ENCODE results near the gene MYO5B.
"Not testable (repeated sequence)": the region's sequence is repeated elsewhere in the genome, so short reads cannot be mapped to it uniquely, and the experiment has no call there.

The MYO5B gene

DNA sequence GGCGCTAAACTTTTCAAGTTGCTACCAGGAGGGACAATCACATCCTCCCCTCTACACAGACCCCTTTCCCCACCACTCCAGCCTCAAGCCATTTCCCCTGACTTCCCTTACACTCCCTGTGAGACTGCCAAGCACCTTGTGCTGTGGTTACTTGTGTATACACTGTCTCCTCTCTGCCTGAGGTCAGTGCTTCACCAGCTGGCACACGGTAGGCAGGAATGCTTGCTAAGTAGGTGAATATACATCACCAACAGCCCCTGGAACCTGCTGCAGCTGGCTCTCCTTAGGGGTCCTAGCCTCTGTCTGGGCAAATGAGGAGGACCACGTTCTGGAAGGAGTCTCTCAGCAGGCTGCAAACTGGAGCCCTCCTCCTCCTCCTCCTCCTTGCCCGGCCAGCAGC, 343.3 kb downstream of the MYO5B start:
- DNase-seq (ENCODE audit: low spot score) = no peak

DNA sequence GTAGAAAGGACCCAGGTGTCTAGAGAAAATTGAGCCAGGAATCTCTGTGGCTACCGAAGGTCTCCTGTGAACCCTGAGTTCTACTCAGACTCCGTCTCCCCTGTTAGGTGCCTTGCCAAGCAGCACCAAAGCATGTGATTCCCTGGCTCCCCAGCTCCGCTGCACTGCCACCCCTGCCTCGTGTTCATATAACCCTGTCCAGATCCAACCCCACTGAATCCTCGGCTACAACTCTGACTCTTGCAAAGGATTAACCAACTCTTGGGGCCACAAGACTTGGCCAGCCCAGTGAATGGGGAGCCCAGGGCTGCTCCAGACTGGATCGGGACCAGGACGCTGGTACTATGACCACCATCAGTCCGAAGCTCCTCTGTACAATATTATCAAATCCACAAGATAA, 344.3 kb downstream of the MYO5B start:
- no peak for DNase-seq (ENCODE audit: low spot score)

DNA sequence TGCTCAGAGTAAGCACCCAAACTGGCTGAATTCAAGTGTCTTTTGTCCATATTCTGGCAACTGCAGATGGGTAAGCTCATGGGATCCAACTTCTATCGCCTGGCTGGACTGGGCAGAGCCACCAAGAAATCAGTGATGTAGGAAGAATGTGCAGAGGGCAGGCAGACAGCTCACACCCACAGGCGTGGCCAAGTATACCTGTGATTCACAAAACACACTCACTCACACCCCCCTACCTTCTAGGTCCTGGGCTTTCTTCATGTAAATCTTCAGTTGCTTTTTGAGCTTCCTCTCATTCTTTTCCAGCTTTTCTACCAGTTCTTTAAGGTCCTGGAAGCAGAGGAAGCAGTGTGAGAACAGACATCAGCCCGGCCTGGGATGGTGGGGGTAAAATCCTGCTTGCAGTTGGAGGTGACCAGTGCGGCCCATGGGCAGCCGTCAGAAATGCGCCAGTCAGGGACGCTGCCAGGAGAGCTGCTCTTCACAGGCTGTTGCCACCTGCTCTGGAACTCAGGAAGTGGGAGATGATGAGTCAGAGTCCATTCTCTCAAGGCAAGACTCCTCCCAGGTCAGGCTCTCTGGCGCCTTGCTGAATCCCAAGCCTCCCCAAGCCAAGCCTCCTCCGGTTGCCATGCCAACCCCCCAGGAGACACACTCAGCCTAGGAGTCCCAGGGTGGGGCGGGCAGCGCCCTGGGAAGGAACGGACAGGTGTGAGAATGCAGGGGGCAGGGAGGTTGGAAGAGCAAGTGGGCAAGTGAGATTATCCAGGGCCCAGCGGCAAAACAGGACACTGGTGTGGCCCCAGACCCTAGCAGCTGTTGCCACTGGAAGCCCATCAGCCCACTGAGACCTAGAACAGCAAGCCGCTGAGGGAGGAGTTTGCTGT, 345.4 kb downstream of the MYO5B start:
- peak; percentile 73 for DNase-seq (ENCODE audit: low spot score)

DNA sequence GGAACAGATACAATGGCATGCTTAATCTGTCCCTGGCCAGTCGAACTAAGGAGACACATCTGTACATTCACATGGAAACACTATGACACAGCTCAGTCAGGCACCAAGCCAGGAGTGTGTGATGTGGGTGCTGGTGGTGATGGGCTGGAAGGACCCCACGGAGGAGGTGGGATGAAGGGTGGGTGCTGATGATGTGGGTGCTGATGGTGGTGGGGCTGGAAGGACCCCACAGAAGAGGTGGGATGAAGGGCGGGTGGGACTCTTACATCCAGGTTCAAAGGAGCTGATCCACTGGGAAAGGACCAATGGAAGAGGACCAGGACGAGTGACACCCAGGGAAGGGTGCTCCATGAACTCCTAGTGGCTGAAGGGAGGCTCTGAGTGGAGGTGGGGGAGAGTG, 346.8 kb downstream of the MYO5B start:
- DNase-seq (ENCODE audit: low spot score) = no peak

DNA sequence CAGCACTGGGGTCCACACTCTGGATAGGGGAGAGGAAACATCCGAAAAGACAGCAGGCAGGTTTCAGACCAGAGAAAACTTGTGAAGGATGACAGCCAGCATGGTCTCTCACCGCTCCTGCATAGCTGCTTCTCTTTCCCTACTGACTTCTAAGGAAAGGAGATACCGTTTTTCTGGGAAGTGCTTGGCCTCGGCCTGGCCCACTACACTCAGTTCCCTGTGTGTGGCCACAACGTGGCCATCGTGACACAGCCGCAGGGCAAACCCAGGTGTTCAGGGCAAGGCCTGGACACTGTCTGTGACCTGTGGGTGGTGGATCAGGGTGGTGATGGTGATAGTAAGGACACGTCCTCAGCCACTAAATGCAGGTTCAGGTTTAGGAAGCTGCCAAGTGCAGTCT, 347.4 kb downstream of the MYO5B start:
- no peak for DNase-seq (ENCODE audit: low spot score)

DNA sequence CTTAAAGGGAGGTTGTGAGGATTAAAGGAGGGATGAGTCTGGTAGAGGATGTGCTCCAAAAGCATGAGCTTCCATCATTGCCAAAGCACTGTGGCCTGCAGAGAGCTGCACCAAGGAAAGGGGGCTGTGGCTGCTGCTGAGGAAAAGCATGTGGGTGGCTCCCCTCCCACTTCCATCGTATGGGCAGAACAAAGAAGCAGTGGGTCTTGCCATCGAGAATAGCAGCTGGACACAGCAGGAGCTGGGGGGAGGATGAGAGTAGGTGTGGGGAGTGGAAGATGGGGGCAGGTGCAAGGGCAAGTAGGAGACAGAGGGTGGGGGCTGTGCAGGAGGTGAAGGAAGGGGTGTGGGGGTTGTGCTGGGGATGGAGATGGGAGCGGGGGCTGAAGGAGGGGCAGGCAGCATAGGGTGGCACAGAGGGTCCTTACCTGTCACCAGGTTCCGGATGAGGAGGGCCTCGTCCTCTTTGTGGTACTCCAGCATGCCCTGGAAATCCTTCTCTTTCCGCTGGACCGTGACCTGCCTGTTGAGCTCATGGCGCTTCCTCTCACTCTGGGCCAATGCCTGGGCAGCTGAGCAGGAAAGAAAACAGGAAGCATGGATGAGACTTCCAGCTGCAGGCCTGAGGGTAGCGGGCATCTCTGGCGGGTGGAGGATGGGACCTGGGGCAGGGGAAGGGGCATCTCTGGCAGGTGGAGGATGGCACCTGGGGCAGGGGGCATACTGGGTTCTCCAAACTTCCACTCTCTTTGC, 348.1 kb downstream of the MYO5B start:
- no peak for DNase-seq (ENCODE audit: low spot score)

DNA sequence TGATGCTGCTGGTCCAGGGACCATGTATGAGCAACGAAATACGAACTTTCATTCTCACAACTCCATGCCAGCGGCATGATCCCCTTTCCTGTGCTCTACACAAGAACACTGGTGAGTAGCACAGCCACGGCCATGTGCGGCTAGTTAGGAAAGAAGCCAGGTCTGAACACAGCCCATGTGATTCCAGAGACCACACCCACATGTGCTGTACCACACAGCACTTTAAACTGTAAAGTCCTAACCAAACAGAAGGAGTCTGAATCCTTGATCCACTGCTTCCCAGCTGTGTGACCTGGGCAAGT, 348.6 kb downstream of the MYO5B start:
- peak; percentile 78 for DNase-seq (ENCODE audit: low spot score)

DNA sequence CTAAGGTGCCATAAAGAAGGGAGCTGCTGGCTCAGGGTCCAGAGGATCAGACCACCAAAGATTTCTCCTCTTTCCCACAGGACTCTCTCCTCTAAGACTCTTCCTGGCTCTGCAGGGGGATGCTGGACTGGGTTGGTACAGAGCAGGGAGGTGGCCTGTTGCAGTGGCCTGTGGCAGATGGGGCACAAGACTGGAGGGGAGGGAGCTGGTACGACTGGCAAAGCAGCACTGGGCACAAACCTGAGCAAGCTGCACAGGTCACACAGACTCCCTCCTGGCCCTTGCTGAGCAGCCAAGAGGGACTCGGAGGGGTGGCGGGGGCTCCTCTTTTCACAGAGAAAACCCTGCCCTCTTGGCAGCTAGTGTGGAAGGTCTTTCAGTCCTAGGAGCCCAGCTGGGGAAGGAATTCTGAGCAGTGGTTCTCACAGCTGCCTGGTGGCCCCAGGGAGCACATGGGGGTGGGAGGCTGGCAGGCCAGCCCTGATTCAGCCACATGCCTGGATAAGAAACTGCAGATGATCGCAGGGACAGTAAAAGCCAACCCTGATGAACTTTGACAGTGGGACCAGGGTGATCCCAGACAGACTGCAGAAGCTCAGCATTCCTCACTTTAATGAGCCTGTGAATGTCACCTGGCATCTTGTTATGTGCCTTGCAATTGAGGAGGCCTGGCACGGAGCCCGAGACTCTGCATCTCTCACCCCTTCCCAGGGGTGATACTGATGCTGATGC, 349.2 kb downstream of the MYO5B start:
- no peak for DNase-seq (ENCODE audit: low spot score)

DNA sequence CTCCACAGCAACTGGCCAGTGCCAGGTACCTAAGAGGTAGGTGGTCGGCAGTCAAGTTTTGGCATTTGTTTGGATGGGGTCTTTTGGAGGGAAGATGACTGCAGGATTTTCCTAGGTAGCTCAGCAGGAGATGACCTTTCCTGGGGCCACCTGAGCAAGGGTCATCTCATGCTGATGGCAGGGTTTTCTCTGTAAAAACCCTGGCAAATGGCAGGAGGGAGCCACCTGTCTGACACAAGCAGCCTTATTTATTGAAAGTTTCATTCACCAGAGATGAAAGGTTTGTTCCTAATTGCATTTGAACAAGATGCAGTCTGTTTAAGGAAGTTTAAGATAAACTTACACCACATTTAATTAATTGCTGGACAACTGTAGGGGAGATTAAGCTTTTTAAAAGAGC, 350.0 kb downstream of the MYO5B start:
- DNase-seq (ENCODE audit: low spot score) = no peak

DNA sequence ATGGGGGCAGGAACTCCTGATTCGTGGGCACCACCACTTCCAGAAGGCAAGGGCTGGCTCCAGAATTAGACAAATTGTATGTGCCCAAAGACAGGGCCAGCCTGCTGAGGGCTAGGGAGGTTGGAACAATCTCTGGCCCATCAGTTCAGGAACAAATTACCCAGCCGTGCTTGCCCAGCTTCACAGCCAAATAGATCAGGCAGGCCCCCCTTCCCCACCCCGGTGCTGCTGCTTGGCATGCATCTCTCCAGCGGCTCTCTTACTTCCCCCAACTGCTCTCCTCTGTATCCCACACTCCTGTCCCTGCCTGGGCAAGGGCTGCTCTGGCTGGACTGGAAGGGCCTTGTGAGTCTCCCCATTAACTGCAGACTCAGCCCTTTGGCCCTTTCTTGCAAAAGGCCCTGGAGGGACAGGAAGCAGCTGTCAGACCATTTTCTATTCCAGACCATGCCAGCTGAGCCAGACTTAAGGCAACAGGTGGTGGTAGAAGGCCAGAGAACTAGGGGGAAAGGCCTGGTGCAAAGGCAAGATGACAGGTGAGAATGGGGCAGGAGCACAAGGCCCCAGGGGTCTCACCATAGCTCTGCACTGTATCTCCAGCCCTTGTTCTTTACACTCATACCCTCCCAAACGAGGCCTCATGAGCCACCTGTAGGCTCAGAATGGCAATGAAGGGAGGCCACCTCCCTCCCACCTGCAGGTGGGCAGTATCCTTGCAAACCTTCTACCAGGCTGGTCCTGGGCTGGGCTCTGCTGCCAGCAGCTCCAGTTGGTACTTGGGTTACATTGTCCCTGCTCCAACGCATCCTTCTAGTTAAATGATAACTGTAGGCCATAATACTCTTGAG, 350.9 kb downstream of the MYO5B start:
- no peak for DNase-seq (ENCODE audit: low spot score)

DNA sequence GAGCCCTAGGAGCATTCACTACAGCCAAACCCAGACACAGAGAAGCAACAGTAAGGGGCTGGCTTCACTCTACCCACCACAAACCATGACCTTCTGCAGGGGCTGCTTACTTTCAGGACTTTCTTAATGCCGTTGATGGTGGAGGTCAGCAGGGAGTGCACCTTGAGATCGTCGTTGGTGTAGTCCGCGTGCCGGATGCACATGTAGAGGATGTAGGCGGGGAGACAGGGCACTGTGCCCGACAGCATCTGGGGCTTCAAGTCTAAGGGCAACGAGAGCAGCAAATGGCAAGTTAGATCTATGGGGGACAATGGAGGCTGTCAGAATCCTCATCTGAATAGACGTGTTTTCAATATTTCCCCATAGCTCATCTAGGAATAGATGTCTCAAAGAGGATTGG, 351.8 kb downstream of the MYO5B start:
- DNase-seq (ENCODE audit: low spot score) = no peak

DNA sequence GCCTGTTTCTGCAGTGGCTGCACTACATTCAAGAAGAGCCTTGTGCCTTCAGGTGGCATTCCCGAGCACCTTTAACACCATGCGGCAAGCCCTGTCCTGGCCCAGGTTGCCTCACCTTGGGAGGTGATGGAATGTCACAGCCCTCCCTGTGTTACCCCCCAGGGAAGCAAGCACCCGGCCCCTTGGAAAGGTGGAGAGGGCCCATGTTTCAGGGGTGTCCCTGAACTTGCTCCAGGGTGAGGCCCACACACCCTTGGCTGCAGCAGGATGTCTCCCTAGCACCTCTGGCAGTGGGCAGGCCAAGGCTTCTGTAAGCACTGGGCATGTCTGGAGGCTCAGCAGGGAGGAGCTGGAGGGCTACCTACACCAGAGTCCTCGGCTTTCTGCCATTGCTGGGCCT, 352.3 kb downstream of the MYO5B start:
- no peak for DNase-seq (ENCODE audit: low spot score)

DNA sequence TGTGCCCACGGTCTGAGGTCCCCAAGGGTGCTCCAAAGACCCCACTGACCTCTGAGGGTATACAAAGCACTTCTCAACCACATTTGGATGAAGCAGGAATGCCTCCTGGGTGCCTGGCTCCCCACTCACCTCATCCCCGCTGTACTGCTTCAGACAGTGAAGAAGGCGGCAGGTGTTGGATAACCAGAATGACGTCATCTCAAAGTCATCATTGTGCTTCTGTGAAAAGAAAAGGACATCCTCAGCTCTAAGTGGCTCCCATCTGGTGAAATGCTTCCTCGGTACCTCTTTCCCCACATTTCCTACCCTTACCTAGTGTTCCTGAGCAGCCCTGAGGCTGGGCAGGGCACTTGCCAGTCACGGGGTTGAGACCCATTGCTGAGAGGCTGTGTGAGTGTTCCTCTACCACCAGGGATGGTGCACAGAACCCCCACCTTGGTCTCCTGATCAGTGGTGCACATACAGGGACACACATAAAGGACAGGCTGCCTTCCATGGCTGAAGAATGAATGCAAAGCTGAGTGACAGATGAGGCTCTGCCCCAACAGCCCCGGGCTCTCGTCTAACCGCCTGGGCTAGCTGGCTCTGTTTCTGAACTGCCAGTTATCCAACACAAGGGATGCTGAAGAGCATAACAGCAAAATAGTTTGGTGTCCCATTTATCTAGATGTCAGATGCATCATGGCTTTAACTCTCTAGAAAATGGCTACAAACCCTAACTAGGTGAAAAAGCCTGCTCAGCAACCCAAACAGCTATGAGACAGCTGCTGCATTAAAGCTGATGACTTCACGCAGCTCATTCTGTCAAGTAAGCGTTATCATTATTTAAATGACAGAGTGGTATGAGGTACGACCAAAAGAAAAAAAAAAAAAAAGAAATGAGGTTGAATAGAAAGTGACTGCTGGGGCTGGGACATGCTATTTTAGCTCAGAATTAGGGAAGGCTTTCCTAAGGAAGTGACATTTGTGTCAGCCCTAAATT, 353.4 kb downstream of the MYO5B start:
- no peak for DNase-seq (ENCODE audit: low spot score)

DNA sequence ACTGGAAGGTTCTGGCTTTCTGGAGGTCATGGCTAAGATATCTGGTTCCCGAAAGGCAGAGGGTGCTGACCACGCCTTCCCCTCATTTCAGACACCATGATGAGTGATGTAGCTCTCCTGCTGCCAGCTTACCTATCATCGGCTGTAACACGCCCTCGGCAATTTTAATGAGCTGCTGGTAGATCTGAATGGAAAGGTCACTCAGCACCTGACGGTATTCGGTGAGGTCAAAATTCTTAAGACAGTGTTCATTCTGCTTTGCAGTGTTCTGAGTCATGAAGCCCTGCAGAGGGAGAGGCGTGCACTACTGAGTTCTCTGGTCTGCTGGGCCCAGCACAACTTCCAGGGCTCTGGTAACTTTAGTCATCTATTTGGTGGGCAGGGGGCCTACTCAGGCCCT, 355.9 kb downstream of the MYO5B start:
- DNase-seq (ENCODE audit: low spot score) = no peak

DNA sequence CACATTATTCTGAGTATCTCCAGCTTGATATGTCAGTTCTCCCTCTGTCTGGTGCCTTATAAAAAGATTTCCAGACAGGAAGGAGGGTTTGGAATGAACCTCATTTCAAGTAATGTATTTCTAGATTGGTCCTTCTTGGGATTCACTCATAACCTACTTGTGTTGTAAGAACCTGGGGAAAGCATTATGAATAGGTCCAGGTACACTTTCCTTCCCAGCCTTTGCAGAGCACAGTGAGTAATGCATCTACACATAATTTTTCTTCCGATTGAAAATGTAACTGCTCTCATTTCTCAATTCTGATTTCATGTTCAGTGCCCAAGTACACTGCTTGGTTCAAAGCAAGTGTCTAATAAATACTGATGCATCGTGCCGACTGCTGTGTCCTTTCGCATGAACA, 356.6 kb downstream of the MYO5B start:
- DNase-seq (ENCODE audit: low spot score) = no peak

DNA sequence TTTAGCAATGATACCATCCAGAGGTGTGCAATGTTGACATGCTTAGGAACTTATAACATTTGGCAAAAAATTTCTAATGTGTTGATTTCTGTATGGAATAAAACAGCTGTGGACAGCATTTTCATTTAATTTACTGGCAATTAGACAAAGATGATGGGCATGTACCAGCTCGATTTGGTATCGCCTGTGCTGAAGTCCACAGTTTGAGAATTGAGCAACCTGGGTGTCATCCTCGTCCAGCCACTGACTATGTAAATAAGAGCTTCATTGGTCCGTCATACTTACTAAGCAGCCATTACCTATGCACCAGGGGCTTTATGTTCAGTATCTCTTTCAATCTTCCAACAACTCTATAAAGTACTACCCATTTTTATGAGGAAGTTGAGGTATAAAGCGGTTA, 357.1 kb downstream of the MYO5B start:
- no peak for DNase-seq (ENCODE audit: low spot score)

DNA sequence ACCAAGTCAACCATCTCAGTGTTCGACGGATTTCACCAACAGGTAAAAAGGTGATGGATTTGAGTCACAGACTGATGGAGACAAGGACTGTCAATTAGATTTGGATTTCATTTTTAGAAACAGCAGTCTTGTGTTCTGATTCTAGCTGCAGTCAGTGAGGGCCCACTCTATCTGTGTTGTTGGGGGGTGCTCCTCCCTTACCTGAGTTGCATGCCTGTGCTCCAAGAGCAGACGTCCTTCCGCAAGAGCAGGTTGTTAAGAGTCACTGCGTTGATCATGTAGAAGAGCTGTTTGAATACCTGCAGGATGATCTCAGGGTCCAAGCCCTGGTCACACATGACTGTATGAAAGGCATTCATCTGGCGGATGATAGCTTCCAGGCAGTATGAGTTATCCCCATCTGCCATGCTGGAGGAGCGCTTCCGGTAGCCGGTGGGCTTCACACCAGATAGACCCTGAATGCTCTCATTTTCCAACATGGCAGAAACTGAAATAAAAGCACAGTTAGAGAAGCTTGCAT, 357.6 kb downstream of the MYO5B start:
- DNase-seq (ENCODE audit: low spot score) = not testable (repeated sequence)

DNA sequence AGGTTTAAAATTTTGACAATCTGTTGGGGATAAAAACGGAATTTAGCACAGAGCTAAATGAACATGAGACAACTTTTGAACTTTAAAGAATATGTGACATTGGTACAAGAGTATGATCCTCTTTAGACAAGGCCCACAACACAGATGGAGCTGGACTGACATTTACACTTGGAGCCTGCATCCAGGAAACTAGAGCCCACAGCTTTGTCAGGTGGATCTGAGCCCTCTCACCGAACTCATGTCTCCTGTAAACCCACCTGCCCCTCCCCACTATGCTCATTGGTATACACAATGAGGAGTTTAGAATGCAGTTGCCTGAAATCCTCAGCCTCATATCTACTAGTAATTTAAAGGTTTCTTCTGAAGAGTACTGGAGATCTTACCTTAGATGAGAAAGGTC, 359.5 kb downstream of the MYO5B start:
- no peak for DNase-seq (ENCODE audit: low spot score)

DNA sequence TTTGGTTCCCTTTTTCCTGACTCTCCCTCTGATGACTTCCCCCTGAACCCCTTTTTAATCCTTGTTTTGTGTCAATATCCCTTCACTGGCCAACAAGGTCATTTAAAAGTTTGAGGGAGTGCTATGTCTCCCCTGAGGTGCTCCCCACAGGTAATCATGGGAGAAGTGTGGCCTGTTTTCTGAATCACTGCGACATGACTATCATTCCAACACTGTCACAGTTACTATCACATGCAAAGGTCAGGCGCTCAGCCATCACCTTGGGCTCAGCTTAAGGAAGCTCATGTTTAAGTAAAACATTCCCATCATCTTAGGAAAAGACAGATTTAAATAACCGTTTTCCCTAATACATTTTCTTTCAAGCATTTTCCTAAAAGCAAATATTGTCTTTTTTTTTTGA, 360.7 kb downstream of the MYO5B start:
- no peak for DNase-seq (ENCODE audit: low spot score)

DNA sequence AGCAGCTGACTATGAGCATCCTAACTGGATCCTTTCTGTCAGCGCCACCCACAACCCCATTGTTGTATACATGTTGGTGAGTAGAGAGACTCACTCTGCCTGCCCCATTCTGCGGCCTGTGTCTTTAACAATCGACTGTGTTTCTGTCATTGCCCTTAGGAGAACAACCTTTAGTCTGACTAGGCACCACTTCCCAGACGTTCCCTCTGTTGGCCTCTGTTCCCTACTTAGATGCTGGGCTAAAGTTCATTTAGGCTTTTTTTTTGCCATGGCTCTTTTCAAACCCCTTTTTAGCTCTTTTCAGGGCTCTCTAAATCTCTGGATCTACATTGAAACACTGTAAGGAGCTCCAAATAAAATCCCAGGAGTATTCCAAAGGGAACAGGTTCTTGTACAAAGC, 361.1 kb downstream of the MYO5B start:
- no peak for DNase-seq (ENCODE audit: low spot score)

DNA sequence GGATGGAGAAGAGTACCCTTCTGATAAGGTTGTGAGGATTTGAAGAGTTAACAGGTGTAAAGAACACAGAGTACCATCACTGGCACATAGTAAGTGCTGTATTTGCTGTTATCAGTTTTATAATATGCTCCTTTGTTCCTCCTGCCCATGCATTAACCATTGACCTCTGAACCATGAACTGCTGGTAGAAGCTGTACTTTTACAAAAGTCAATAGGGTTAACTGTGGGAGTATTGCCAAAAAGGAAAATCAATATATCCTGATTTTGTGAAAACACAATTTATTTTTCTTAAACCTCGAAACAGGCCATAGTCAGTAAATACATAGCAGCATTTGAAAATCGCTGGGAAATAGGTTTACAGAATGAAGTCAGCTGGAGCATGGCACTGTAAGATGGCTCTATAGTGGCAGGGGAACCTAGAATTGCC, 362.7 kb downstream of the MYO5B start:
- DNase-seq (ENCODE audit: low spot score) = no peak
